Esophagus muscularis mucosa (tissue), 4 donors: ENCODE results near the gene CBFA2T3.

Experiments
- CTCF ChIP-seq, 3 experiments: fragments of 200-600 bp in 2 of 3; fragments of 450-650 bp in 1 of 3; sonication (generic) in 2 of 3; IDR thresholded peaks; one replicate each; pipeline ENCODE4 v1.5.1; 2017 to 2019; ENCODE audit warnings: antibody characterized with exemption in 3 of 3, mild to moderate bottlenecking in 2 of 3, moderate library complexity in 1 of 3
- EP300 ChIP-seq: sonication (generic); formaldehyde crosslinking; IDR thresholded peaks from one replicate; pipeline ENCODE4 v1.6.1; 2017; ENCODE audit warnings: antibody characterized with exemption
- POLR2A ChIP-seq: fragments of 450-650 bp; IDR thresholded peaks from one replicate; pipeline ENCODE4 v1.6.1; 2017; ENCODE audit warnings: antibody characterized with exemption, moderate library complexity, mild to moderate bottlenecking, low read depth
- POLR2AphosphoS5 ChIP-seq, 2 donors: sonication (generic); formaldehyde crosslinking; IDR thresholded peaks; one replicate each; pipeline ENCODE4 v1.6.1; 2017; ENCODE audit warnings: antibody characterized with exemption in 2 of 2

GRCh38 chr16:88841521-88842307, 135.3 kb downstream of the CBFA2T3 start:
- TF ChIP-seq CTCF (IDR thresholded peaks at IDR 0.05) (no peak), POLR2AphosphoS5 (IDR thresholded peaks at IDR 0.05) (no peak), EP300 (no peak), POLR2A (no peak)
